ENCODE results near the gene SLC5A9.

SLC5A9 gene

GRCh38 chr1:48222501-48223242, at the start of gene SLC5A9:
TSS of gene SLC5A9 (plus strand) at chr1:48222716. CDS start at chr1:48222737, 21 bp downstream.
- no peak for DNase-seq (ENCODE audit: low read depth in 1 of 2, low spot score in 1 of 2)

DNA sequence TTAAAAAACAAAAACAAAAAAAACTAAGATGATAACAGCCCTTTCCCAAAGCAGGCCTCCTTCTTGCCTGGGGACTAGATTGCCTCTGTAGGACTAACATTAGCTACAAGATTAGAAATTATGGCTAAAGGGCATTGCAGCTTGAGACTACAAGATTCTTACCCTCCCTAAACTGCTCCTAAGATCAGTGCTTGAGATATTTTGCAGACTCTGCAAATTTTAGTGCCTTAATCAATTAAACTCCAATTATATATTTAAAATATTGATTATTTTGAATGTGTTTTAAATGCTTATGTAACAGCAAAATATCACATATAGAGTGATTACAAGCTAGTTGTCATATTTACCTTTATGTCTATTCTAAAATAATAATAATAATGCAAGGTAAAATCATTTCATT, 47.4 kb upstream of the SLC5A9 start:
- DNase-seq (ENCODE audit: low read depth in 1 of 2, low spot score in 1 of 2): no peak

- no peak for DNase-seq (ENCODE audit: low read depth in 1 of 2, low spot score in 1 of 2)
These were observed 45.3 kb upstream of the SLC5A9 start for GRCh38 chr1:48177257-48177656.

DNA sequence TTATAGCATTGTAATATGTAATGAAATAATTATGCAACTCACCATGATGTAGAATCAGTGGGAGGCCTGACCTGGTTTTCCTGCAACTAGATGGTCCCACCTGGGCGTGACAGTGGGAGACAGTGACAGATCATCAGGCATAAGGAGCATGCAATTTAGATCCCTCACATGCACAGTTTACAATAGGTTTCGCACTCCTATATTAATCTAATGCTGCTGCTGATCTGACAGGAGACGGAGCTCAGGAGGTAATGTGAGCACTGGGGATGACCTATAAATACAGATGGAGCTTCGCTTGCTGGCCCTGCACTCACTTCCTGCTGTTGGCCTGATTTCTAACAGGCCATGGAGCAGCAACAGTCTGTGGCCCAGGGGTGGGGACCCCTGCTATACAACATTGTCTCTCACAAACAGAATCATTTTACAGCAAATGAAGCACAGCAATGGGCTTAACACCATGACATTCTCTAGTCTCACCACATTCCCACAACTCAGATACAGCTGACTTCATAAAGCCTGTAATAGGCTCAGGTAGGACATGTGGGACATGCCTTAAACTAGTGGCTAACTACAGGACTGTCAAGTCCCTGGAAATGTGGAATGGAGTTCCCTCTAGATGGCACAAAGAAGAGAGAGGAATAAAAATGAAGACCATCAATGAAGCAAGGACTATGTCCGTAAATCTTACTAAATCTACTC, 40.7 kb upstream of the SLC5A9 start:
- no peak for DNase-seq (ENCODE audit: low read depth in 1 of 2, low spot score in 1 of 2)

DNA sequence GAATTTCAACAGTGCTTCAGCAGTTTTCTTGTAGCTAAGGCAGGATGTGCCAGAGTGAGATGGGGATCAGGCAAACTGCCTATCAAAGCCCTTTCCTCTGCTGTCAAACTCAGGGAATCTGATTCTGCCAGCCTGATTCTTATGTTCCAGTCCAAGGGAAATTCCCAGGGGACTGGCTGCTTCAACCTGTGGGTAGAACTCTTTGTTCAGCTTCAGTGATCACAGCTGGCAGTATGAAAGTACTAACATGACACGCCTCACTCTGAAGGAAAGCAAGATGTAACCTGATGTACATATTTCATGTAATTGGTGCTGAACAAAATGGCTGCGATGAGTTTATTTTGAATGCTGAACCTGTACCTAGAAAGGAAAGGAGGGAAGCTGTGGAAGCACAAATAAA, 40.1 kb upstream of the SLC5A9 start:
- no peak for DNase-seq (ENCODE audit: low read depth in 1 of 2, low spot score in 1 of 2)

- no peak for DNase-seq (ENCODE audit: low read depth in 1 of 2, low spot score in 1 of 2)
These were observed 36.1 kb upstream of the SLC5A9 start for GRCh38 chr1:48186306-48186839.

DNA sequence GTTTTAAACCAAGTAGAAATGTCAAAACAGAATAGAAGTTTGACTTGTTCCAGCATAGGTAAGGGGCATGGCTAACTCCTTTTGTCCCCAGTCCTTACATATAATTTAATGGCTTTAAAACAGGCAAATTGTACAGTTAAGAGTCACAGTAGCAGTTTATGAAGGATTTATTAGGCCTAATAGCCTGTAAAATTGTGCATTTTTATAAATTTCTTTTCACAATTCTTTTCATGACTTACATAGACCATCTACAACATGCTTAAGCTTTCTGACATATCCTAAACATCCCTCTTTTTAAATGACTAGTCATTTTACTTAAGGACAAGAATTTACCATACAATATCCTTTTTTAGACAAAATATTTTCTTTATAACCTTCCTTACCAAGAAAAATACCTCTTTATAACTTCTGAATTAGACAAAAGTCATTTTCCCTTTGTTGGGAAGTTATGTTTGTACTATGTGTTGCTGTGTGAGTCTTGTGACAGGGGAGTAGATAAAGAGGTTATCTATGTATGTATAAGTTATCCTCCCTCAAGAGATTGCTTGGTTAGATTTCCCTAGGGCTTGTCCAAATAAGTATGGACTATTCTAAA, 34.5 kb upstream of the SLC5A9 start:
- no peak for DNase-seq (ENCODE audit: low read depth in 1 of 2, low spot score in 1 of 2)

- no peak for DNase-seq (ENCODE audit: low read depth in 1 of 2, low spot score in 1 of 2)
These were observed 31.6 kb upstream of the SLC5A9 start for GRCh38 chr1:48190881-48191280.

- no peak for DNase-seq (ENCODE audit: low read depth in 1 of 2, low spot score in 1 of 2)
These were observed 27.7 kb upstream of the SLC5A9 start for GRCh38 chr1:48194801-48195200.

DNA sequence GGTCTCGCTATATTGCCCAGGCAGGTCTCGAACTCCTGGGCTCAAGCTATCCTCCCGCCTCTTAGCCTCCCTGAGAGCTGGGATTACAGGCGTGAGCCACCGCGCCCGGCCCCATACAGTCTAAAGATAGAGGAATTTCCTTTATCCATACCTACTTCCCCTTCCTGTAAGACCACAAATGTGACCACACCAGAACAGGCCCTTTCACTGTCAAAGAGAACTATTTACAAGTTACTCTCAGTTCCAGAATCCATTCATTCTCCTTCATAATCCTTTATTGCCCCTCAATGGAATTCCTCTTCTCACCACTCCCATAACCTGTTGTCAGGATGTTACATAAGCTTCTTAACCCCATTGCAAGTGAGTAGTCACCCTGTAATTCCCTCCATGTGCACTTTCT, 26.3 kb upstream of the SLC5A9 start:
- no peak for DNase-seq (ENCODE audit: low read depth in 1 of 2, low spot score in 1 of 2)

DNA sequence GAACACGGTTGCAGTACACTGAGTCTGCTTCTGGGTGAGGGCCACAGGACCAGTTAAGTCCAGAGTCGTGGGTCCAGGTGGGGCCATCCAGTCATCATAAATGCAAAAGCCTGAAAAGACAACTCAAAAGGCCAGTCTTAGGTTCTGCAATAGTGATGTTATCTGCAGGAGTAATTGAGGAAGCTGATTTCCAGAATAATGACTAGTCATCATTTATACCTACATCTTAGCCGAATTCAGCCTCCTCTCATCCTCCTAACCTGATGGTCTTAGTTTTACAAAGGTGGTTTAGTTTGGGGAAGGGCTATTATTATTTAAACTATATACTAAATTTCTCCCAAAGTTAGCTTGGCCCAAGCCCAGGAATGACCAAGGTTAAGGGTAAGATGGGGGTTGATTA, 23.5 kb upstream of the SLC5A9 start:
- no peak for DNase-seq (ENCODE audit: low read depth in 1 of 2, low spot score in 1 of 2)

DNA sequence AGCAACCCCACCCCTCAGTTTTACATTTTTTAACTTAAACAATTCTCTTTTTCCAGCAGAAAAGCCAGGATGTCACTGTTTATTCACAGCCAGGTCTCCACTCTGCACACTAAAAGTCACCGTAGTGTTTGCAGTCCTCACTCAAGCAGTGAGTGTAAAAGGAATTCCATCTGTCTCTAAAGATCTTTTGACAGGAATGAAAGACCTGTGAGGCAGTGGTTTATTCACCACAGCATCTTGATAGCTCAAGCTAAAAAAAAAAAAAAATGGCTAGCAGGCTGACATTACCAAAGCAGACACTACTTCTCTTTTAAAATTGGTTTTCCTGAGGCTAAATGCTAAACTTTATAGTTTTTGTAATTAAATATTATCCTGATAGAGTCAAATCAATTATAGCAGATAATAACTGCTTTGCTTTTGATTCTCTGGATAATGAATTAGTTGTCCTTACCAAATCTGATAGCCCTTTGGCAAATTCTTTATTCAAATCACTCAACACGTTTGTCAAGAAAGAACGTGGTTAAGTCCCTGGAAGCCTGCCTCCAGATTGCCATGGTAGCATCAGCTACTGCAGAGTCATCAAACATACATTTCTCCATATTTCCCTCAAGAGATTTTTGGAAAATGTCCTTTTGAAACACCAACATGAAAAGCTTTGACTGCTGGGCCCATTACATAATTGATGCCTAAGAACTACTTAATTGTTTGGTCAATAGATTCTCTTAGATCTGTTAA, 22.2 kb upstream of the SLC5A9 start:
- no peak for DNase-seq (ENCODE audit: low read depth in 1 of 2, low spot score in 1 of 2)

GRCh38 chr1:48202030-48202752, 20.3 kb upstream of the SLC5A9 start:
- peak; percentile 15 to 20 for DNase-seq (ENCODE audit: low read depth in 1 of 2, low spot score in 1 of 2)

GRCh38 chr1:48203287-48203900, 19.1 kb upstream of the SLC5A9 start:
- no peak for DNase-seq (ENCODE audit: low read depth in 1 of 2, low spot score in 1 of 2)

- DNase-seq (ENCODE audit: low read depth in 1 of 2, low spot score in 1 of 2): no peak
These were observed 17.0 kb upstream of the SLC5A9 start for GRCh38 chr1:48205522-48205921.

DNA sequence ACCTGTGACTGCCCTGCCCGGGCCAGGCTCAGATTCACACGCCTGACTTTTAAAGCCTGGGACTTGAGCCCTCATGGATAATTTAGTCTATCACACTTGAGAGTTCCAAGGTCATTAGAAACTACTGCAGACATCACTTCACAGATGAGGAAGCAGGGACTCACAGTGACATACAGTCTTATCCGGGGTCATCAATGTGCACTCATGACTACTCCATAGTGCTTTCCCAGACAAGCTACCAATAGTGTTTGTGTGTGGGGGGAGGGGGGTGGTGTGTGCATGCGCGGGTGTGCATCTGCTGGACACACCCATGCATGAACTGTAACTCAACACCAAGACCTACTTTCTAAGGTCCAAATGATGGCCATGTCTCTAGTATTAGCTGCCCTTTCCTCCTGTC, 16.1 kb upstream of the SLC5A9 start:
- DNase-seq (ENCODE audit: low read depth in 1 of 2, low spot score in 1 of 2): no peak

- DNase-seq (ENCODE audit: low read depth in 1 of 2, low spot score in 1 of 2): no peak
These were observed 15.4 kb upstream of the SLC5A9 start for GRCh38 chr1:48207131-48207530.

GRCh38 chr1:48207536-48208075, 14.9 kb upstream of the SLC5A9 start:
- no peak for DNase-seq (ENCODE audit: low read depth in 1 of 2, low spot score in 1 of 2)

DNA sequence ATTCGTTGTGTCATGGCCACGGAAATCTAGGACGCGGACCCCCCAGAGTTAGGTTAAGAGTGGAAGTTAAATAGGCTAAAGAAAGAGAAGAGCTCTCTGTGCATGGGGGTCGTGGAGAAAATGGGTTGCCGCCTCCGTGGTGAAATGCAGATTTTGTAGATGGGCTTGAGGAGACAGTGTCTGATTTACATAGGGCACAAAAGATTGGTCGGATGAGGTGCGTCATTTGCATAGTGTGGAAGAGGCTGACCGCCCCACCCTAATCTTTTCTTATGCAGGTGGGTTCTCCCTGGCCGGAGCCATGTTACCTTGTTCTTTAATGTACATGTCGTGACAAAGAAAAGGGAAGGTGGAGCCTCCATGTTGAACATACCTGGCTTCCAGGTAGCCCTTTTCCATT, 14.3 kb upstream of the SLC5A9 start:
- DNase-seq (ENCODE audit: low read depth in 1 of 2, low spot score in 1 of 2): no peak

- no peak for DNase-seq (ENCODE audit: low read depth in 1 of 2, low spot score in 1 of 2)
These were observed 13.9 kb upstream of the SLC5A9 start for GRCh38 chr1:48208652-48209051.

All from activated T-helper 1 cell treated with anti-CD3 and anti-CD28 coated beads, Interleukin-2, amount 50 U/mL, for 16 hours (primary cell).